HS-5 (cell line): Measurements from ENCODE around the gene PRDM15.

ENCODE experiments used
- DNase-seq: peaks from one replicate; pipeline ENCODE4 v3.0.0-alpha.2; 2012; ENCODE audit warnings: low read depth

The PRDM15 gene

GRCh38 chr21:41837756-41838297 lies 41.3 kb downstream of the PRDM15 start:
- no peak for DNase-seq

- DNase-seq = no peak
Observed at GRCh38 chr21:41836166-41837015, 42.8 kb downstream of the PRDM15 start.

GRCh38 chr21:41835711-41836154 lies 43.4 kb downstream of the PRDM15 start:
- DNase-seq = no peak

DNA sequence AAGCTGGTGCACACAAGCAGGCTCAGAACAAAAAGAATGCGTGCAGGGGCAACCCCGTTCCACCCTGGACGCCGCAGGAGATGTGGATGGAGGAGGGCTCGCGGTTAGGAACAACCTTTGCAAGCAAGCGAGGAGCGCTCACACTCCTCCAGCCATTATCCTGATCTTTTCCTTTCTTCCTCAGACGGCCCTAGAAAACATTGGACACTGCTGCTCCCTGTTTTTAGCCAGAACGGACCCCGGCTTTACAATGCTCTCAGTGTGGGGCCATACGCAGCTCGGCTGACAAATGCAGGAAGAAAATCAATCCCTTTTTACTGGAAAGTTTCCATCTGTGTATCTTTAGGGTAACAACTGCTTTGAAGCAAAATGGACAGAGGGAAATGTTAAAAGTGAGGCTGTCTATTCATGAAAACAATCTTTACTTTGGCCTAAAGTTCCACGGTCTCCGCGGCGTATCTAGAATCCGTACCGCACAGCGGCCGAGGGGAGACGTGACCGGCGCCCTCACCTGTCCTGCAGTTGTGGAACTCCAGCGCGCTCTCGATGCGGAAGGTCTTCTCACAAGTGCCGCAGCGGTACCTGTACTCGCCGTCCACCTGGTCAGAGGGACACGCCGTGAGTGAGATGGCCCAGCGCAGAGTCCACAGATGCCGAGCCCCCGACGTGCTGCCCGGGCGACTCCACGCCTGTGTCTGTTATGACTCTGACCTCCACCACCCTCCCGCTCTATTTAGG lies 44.0 kb downstream of the PRDM15 start:
- no peak for DNase-seq

DNA sequence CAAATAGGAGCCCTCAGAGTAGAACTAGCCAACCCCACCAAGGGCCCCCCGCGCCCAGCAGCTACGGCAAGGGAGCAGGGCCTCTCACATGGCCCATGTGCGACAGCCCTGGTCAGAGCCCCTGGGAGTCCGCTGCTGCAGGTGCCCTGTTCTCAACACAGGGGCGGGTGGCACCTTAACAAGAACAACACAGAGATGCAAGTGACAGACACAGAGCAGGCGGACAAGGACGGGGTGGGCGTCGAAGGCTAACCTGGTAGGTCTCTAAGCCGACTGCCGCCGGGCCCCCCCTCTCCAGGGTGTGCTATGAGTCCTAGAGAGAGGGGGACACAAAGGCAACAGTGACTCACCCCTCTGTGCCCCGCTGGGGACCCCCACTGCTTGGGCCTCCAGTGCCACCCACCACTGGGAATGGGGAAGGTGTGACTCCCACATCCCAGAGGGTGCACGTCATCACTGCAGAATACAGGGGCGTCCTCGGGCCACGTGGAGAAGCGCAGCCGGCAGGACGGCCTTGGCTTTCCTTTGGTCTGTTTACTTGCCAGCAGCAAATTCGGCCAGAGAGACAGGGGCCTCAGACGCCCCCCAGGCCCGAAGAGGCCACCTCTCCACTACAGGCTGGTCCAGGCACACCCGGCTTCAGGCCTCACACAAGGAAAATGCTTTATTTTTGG lies 44.8 kb downstream of the PRDM15 start:
- DNase-seq = no peak

- no peak for DNase-seq
Observed at GRCh38 chr21:41833497-41834115, 45.5 kb downstream of the PRDM15 start.

DNA sequence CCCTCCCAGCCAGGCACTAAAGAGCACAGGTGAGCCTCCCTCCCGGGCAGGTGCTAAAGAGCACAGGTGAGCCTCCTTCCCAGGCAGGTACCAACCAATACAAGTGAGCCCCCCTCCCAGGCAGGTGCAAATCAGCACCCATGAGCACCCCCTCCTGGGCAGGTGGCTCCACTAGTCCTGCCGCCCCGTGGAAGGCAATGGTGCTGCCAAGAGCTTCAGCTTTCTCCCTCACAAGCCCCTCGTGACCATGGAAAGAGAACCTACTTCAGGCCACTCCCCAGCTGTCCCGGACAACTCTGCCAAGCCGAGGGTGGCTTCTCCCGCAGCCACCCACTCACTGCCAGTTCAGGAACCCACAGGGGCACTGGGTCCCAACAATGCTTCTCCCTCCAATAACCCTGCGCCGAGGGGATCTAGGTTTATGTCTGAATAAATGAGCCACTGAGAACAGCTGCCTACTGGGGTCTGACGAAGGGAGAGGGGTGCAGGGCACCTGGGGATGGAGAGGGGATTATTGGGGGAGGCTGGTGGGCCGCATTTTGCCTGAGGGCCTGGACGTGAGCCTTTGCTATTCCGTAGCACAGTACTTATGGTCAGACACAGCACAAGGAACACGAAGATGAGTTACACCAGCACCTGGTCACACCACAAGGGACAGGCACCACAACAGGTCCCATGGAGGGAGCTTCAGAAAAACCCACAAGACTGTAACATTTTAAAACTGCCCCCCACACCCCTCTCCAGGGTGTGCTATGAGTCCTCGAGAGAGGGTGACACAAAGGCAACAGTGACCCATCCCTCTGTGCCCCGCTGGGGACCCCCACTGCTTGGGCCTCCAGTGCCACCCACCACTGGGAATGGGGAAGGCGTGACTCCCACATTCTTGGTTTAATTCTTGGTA lies 46.3 kb downstream of the PRDM15 start:
- no peak for DNase-seq

GRCh38 chr21:41831866-41832595 lies 47.1 kb downstream of the PRDM15 start:
- no peak for DNase-seq

- no peak for DNase-seq
Observed at GRCh38 chr21:41831453-41831831, 47.7 kb downstream of the PRDM15 start.

DNA sequence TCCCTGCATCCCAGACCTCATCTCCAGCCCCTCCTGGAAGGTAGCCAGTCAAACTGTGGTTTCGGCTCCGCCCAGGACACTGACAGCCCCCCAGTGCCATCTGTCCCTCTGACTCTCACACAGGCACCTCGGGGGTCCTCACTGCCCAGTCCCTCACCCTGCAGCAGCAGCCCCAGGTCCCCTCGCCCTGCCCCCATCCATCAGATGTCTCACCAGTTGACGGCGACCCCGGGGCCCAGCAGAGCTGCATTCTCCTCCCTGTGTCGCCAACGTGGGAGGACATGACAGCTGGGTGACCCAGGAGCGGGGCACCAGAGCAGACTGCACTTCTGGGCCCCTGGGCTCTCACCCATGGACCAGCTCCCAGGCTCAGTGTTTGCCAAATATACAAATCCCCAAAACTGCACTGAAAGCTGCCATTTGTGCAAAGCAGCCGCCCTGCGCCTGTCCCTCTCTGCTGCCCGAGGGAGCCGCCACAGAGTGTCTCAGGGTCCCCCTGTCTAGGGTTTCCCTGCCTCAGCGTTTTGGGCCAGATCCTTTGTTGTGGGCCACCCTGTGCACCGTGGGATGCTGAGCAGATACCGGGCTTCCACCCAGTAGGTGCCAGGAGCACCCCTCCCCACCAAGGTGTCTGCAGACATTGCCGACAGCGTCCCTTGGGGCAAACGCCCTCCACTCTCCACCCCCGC lies 48.2 kb downstream of the PRDM15 start:
- no peak for DNase-seq

- no peak for DNase-seq
Observed at GRCh38 chr21:41830145-41830707, 48.9 kb downstream of the PRDM15 start.

- DNase-seq = no peak
Observed at GRCh38 chr21:41828884-41829360, 50.2 kb downstream of the PRDM15 start.

DNA sequence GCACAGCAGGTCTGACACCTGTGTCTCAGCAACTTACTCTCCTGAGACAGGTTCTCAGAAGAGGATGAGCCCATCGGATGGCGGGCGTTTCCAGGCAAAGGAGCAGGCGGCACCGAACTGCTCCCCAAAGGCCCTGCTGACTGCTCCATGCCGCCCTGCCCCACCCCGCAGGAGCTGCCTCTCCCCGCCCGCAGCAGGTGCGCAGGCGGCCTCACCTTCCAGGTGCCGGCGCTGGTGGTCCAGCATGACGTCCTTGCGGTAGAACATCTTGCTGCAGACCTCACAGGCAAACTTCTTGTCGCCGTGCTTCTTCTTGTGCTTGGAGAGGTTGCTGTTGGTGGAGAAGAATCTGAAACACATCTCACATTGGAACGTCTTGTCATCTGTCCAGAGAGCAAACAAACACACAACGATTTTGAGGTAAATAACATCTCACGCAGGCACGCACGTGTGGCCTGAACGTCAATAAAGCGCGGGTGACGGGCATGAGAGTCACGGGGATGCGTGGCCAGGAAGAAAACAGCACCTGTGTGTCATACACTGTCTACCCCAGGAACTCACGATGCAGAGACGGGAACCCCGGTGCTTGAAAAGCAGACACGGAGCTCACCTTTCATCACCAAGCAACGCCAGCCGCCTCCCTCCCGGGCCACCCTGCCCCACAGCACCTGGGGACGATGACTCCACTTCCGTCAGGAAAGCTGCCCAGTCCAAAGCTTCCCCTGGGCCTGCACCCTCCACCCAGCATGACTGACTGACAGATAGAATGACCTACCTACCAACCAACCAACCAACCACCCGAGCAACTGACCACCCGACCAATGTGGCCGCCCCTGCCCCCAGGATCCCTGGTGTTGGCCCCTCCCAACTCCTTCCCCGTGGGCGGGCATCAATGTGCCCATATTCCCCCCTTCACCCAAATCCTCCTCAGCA lies 50.9 kb downstream of the PRDM15 start:
- DNase-seq = no peak

DNA sequence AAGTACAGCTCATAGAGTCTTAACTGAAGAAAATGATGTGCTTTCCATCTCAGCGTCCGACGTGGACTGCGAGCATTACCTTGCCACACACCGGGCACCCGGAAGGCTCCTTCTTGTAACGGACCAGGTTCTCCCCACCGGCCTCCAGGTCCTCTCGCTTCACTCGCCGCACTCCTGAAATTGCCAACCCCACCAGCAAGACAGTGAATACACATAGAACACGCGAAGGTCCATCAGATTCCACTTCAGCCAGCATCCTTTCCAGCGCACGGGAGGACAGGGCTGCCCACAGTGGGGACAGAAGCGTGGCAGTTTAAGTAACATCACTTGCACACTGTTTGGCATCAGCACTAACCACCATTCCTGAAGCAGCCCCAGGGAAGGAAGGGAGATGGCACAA lies 53.3 kb downstream of the PRDM15 start:
- no peak for DNase-seq

DNA sequence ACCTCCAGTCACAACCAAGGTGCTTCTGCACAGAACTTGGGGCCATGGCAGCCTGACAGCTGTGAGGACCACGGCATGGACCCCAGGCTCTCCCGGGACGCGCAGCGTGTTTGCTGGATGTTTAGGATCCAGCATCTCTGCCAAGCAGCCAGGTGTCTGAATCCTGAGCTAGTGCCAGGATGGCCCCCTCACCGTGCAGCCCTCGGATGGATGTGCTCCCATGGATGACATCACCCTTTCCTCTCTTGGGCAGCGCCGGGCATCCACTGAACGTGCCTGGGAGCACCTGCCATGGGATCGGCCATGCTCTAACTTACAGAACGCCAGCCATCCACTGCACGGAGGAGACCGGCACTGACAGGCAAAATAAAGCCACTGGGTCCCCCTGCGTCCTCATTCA lies 53.9 kb downstream of the PRDM15 start:
- no peak for DNase-seq

DNA sequence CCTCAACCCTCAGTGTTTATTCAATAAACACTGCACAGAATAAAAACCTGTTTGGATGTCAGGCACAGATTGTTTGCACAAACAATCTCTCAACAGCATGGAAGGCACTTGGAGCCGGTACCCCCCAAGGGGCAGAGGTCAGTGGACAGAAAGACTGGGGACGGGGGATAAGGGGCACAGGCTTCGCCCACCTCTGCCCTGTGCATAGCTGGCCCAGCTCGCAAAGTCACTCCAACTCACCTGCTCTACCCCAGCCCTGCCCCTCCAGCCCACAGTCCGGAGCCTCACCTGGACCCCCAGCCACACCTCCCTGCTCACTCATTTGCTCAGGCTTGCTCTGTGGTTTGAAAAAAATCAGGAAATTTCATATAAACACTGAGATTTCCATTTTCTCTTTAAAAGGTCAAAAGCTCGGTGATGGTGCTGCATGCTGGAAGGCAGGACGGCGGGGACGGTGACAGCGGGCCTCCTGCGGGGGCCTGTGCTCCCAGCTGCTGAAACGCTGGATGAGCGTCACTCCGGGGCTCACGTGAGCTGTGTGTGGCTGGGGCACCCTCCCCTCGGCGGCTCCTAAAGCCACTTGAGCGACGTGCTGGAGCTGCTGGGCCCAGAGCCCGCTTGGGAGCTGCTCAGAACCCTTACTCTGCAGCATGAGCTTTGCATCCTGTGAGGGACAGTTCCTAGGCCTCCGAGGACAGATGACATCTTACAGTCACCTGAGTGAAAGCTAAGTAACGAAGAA lies 54.5 kb downstream of the PRDM15 start:
- no peak for DNase-seq

DNA sequence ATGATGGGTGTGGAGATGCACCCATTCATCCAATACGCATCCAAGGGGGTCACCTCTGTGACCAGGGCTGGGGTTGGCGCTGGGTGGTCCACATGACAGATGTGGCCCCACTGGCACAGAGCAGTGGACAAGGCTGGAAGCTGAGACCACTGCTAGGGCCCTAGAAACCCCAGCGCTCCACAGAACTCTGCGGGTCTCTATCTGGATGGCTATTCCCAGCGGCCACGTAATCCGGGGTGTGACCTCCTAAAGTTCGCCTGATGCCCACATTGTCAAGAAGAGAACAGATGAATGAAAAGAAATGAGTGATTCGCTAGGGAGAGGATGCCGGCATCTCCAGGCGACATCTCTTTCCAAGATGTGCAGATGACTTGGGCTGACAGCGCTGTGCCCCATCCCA lies 55.2 kb downstream of the PRDM15 start:
- DNase-seq = no peak
